Adipose tissue (tissue), 3 donors: ENCODE data around the gene CREB3. TPM values are rescaled to one million over a fixed set of nuclear protein-coding genes. Genes with fewer than 3 reads are reported as not detected.

Source experiments
- H3K27ac ChIP-seq: one replicate; pipeline ENCODE4 v1.5.1; 2013; ENCODE audit warnings: low read depth, low read length
- WGBS, 3 donors: extraction: QIAGEN DNeasy Blood & Tissue Kit; methylation state at CpG; one replicate each; pipeline ENCODE4 v1.1.7; 2013; 5-methylcytosine and 5-hydroxymethylcytosine counted together
- polyA plus RNA-seq, 3 donors: library from polyadenylated mRNA; stranded (reverse); fragments of 200-250 nt; gene quantifications; one replicate each; pipeline ENCODE4 v1.2.3, GENCODE V29; 2013
- donor health status: healthy with polysubstance abuse.
- donor health status: Bipolar disorder and iron deficiency.
- donor health status: healthy.

CREB3 gene
- polyA plus RNA-seq, 3 donors = 23.1 to 37.0 (median 33.0) TPM

- no peak overlapping the region for H3K27ac ChIP-seq
- 82 to 89% (median 82%) methylated on average over 14 of the region's 14 CpGs for WGBS, 3 donors
Measured at GRCh38 chr9:35697486-35697885, 35.0 kb upstream of the CREB3 start.

- WGBS, 3 donors = 81 to 94% (median 91%) methylated on average over 5 of the region's 5 CpGs
- no peak overlapping the region for H3K27ac ChIP-seq
Measured at GRCh38 chr9:35698231-35698630, 34.2 kb upstream of the CREB3 start.

DNA sequence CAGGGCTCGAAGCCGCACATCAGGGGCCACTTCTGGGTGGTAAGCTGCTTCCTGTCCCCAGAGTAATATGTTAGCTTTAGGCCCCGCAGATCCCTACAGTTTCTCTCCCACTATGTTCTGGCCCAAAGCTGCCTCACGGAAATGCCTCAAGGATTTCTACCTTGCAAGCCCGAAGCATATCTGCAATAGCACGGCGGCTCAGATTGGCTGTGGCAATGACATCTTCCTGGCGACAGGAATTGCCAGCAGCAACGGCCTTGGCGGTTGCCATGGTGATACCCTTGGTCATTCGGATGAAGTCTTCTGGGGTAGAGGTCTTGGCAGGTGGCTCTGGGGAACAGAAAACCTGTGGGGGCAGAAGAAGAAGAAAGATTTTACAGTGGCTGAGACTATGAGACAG is 32.4 kb upstream of the CREB3 start:
- WGBS, 3 donors = 63 to 94% (median 90%) methylated on average over 11 of the region's 11 CpGs
- no peak overlapping the region for H3K27ac ChIP-seq

GRCh38 chr9:35700942-35701341 is 31.5 kb upstream of the CREB3 start:
- no peak overlapping the region for H3K27ac ChIP-seq

DNA sequence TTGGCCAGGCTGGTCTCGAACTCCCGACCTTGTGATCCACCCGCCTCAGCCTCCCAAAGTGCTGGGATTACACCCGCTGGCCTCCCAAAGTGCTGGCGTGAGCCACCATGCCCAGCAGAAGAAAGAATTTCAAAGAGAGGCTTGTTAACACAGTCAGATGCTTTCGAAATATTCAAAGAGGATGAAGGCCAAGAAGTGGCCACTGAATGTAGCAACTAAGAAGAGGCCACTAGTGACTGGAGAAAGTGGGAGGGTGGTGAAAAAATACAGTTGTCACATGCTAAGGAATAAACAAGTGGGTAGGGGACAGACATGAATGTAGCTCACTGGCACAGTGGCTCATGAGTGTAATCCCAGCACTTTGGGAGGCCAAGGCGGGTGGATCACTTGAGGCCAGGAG is 29.8 kb upstream of the CREB3 start:
- WGBS, 3 donors = 95 to 98% (median 95%) methylated on average over 7 of the region's 7 CpGs
- H3K27ac ChIP-seq = no peak overlapping the region

DNA sequence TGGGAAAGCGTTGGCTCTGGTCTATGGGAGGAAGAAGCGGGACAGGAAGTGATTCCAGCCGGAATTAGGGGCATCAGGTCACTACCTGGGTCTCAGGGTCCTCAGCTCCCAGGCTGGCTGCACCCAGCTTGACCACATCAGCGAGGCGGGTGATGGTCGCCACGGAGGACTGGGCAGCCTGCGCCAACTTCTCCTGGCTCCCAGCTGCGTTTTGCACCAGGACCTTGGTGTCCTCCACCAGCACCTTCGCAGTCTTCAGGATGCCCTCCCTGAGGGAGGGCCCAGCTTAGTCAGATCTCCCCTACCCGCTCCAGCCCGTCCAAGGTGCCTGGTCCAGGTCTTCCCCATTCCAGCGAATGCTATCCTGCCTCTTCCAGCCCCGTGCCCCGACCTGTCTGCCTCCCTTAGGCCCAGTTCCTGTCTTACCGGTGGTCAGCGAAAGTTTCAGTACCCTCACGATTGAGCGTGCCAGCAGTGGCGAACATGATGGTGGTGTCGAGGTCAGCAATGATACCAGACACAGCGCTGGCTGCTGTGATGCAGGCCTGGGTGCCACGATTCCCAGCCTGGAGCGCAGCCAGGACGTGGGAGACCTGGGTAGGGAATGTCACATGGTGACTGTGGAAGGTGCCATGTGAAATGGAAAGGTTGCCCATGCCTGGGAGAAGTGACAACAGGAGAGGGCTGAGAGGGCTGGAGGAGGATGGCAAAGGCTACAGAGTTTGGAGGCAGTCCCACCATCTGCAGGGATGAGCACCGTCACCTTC is 28.4 kb upstream of the CREB3 start:
- no peak overlapping the region for H3K27ac ChIP-seq
- 94 to 96% (median 95%) methylated on average over 23 to 26 of the region's 26 CpGs for WGBS, 3 donors

DNA sequence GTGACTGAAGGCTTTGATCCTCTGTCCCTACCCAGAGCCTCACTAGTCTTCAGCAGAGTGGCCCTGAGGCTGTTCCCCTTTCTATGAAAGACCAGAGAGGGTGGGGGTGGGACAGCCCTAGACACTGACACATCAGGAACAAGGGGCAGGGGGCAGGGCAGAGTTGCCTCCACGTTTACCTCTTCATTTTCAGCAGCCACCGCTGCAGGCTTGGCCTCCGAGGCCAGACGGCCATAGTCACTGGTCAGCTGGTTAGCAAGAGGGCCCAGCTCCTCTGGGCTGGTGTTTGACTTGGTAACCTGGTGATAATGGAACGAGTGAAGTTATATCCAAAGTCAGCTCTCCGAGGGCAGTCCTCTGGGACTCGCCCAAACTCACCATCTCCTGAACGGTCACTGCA is 27.1 kb upstream of the CREB3 start:
- 74 to 88% (median 75%) methylated on average over 8 of the region's 8 CpGs for WGBS, 3 donors

GRCh38 chr9:35705836-35706430 is 26.5 kb upstream of the CREB3 start:
- no peak overlapping the region for H3K27ac ChIP-seq
- 91 to 96% (median 95%) methylated on average over 7 of the region's 7 CpGs for WGBS, 3 donors

More for the DNA sequence above, 27.1 kb upstream of the CREB3 start:
- no peak overlapping the region for H3K27ac ChIP-seq

GRCh38 chr9:35706951-35707350 is 25.5 kb upstream of the CREB3 start:
- no peak overlapping the region for H3K27ac ChIP-seq
- 83 to 93% (median 87%) methylated on average over 10 of the region's 10 CpGs for WGBS, 3 donors

GRCh38 chr9:35708146-35708545 is 24.3 kb upstream of the CREB3 start:
- no peak overlapping the region for H3K27ac ChIP-seq
- WGBS, 3 donors = 93 to 95% (median 93%) methylated on average over 4 of the region's 4 CpGs

DNA sequence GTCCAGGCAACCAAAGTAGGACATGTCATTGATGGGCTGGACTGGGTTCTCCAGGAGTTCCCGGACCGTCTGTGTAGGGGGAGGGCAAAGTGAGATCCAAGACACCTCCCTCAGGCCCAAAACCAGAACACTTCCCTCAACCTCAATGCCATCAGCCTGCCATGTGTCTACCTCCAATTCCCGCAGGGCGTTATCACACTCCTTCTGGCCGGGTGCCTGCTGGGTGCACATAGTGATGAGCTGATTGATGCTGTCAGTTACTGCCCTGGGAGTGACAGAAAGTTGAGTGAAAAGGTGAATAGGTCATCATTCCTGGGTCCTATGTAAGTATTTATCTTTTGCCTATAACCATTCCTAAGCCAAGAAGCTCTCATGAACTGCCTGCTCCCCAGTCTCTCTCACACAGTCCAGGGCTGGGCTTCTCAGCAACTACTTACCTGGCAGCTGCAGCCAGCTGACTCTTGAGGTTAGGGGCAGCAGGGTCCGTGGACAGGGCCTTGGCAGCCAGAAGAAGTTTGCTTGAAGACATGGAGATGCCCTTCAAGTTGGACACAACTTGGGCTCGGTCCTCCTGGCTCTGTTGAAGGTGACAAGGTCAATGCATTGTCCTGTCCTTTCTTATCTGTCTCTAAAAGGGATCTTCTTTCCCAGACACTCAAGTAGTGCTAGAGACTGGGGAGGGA is 21.5 kb upstream of the CREB3 start:
- no peak overlapping the region for H3K27ac ChIP-seq
- 82 to 89% (median 84%) methylated on average over 7 of the region's 7 CpGs for WGBS, 3 donors

DNA sequence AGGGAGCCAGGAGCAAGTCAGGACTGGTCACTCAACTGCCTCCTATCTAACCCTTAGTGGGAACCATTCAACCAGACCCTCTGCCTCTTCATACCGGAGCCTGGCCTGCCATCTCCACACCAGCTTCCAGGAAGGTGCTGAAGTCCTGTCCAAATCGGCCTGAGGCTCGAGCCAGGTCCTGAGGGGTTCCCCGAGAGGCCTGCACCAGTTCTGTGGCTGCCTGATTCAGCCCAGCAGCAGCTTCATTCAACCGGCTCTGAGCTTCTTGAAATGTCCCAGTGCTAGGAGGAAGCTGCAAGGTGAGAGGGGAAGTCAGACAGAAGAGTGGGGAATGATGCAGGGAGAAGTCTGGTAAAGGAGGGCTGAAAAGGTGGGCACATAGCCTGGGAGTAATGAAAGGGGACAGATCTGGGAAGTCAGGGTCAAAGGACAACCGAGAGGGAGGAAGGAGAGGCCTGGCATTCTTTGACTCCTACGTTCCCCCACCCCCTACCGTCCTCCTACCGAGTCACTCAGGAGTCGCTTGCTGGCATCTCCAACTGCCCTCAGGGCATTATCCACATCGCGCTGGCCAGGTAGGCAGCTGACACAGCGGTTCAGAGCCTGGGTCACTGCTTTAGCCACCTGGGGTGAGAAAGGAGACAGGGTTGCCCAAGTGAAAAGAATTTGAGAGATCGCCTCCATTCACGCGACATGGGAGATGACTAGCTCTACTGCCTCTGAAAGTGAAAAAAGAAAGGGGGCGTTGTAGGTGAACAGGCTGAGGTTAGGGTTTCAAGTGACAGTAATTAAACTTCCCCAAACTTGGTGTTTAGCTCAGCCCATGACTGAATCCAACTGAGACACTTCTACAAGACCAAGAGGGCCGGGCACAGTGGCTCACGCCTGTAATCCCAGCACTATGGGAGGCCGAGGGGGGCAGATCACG is 20.7 kb upstream of the CREB3 start:
- 88 to 89% (median 88%) methylated on average over 21 of the region's 21 CpGs for WGBS, 3 donors
- H3K27ac ChIP-seq = no peak overlapping the region

DNA sequence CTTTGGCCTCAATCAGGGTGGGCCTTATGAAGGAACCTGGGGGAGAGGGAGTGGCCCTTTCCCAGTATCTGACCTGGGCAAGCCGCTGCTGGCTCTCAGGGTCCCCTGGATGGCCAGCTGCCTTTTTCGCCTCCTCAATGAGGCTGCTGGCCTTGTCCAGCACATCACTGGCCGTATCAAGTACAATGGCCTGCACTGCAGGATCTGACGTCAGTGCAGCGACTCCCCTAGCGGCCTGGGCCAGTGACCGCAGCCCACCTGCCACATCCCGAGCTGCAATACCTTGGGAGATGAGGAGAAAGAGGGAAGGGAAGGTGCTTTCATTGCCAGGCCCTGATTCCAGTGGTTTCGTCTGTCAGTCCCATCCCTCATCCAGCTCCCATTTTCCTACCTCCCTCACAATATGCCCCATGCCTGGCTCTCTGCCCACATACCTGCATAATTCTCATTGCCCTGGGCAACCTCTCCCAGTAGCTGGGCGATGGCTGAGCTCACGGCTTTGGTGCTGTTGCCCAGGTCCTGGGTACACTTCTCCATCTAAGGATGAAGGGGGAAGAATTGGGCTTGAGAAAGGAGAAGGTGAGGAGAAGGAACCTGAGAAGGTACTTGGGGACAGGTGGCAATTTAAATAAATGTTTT is 19.6 kb upstream of the CREB3 start:
- no peak overlapping the region for H3K27ac ChIP-seq
- WGBS, 3 donors = 84 to 90% (median 87%) methylated on average over 10 to 11 of the region's 11 CpGs

DNA sequence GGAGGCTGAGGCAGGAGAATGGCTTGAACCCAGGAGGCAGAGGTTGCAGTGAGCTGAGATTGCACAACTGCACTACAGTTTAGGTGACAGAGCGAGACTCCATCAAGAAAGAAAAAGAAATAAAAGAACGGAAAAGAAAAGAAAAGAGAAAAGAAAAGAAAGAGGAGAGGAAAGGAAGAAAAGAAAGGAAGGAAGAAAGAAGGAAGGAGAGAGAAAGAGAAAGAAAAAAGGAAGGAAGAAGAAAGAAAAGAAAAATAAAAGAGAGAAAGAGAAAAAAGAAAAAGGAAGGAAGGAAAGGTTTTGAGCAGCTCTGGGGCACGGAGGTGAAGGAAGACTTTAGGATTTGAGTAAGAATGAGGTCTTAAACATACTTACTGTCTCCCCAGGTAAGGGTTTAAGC is 18.9 kb upstream of the CREB3 start:
- H3K27ac ChIP-seq = no peak overlapping the region
- 74 to 96% (median 80%) methylated on average over 3 of the region's 3 CpGs for WGBS, 3 donors

GRCh38 chr9:35714123-35714522 is 18.3 kb upstream of the CREB3 start:
- no peak overlapping the region for H3K27ac ChIP-seq
- WGBS, 3 donors = 90 to 93% (median 92%) methylated on average over 6 of the region's 6 CpGs

DNA sequence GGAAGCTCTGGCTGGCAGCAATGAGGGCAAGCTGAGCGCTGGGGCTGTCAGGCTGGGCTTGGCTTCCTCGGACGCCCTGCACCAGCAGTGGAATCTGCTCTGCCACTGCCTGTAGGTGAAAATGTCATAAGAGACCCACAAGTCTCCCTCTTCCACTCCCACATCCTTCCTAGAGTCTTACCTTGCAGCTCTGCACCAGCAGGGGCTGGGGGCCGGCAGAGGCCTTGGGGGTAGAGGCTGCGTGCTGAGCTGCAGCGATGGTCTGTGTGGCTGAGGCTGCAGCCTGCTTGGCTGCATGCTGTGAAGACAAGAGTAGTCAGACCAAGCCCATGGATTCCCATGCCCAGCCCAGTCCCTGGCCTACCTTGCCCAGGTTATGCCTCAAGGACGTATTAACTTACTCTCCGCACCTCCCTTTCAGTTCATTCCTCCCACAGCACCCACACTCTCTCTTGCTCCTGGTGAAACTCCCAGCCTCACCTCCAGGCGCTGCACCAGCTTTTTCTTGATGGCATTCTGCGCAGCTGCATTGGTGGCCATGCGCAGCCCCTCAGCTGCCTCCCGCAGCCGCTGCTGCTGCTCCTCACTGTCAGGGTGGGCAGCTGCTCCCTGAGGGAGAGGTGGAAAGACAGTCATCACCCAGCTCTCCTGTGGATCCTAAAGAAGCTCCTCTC is 17.8 kb upstream of the CREB3 start:
- no peak overlapping the region for H3K27ac ChIP-seq
- 93 to 96% (median 94%) methylated on average over 13 of the region's 13 CpGs for WGBS, 3 donors

DNA sequence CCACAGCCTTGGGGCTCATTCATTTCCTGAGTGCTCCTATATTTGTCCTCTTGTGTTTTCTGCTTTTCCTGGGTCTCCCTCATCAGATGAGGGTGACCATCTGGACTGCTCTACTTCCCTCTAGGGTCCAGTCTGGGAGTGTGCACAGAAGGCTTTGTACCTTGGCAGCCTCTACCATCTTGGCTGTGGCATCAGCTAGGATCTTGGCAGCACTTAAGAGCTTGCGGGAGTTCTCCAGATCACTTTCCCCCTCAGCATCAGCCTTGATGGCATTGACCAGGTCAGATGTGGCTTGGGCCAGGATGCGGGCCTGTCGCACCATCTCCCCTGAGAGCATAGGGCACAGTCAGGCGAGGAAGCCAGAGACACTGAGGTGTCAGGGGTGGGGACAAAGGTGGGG is 16.2 kb upstream of the CREB3 start:
- WGBS, 3 donors = 83 to 92% (median 88%) methylated on average over 4 of the region's 4 CpGs
- no peak overlapping the region for H3K27ac ChIP-seq
